Spleen (tissue), 7 donors: ENCODE data around the gene RELA.
A peak's percentile ranks its signal among the peaks of the same experiment; 100 is the strongest.

ENCODE experiments used
- CTCF ChIP-seq, 11 experiments: fragments of 200-600 bp in 7 of 11; fragments of 450-650 bp in 4 of 11; sonication (generic) in 4 of 11; IDR thresholded peaks in 8 of 11; conservative IDR thresholded peaks in 3 of 11; 1 replicate in 7 of 11; 2 replicates in 4 of 11; pipeline versions ENCODE4 v1.4.0 to v1.8.0; 2016 to 2021; ENCODE audit warnings: antibody characterized with exemption in 11 of 11, inconsistent platforms in 4 of 11, mild to moderate bottlenecking in 1 of 11
- POLR2AphosphoS5 ChIP-seq, 3 donors: sonication (generic); formaldehyde crosslinking; IDR thresholded peaks; one replicate each; pipeline ENCODE4 v1.5.1; 2017; ENCODE audit warnings: antibody characterized with exemption in 3 of 3
- donor health status: DM: no; HTN: no; CAD: no; lungs with moderate emphysema.
- donor health status: DM: no; HTN: no; CAD: no.
- donor health status: DM: no; HTN: no; CAD: no.

GRCh38 chr11:65653229-65654225 is 9.2 kb downstream of the RELA start:
- TF ChIP-seq POLR2AphosphoS5 (IDR thresholded peaks at IDR 0.05) (peak in 1 of 3 donors; percentile 3), CTCF (IDR thresholded peaks at IDR 0.05 in 8 of 11, conservative IDR thresholded peaks at IDR 0.05 in 3 of 11) (no peak)
